ENCODE measurements around the gene NAP1L4. TPM values are rescaled to one million over a fixed set of nuclear protein-coding genes. Genes with fewer than 3 reads are reported as not detected.

NAP1L4 gene
- total and polyA plus RNA-seq, 2 of the 4 experiments (the other 2 are of a cell fraction), result 71.5 to 80.7 TPM

DNA sequence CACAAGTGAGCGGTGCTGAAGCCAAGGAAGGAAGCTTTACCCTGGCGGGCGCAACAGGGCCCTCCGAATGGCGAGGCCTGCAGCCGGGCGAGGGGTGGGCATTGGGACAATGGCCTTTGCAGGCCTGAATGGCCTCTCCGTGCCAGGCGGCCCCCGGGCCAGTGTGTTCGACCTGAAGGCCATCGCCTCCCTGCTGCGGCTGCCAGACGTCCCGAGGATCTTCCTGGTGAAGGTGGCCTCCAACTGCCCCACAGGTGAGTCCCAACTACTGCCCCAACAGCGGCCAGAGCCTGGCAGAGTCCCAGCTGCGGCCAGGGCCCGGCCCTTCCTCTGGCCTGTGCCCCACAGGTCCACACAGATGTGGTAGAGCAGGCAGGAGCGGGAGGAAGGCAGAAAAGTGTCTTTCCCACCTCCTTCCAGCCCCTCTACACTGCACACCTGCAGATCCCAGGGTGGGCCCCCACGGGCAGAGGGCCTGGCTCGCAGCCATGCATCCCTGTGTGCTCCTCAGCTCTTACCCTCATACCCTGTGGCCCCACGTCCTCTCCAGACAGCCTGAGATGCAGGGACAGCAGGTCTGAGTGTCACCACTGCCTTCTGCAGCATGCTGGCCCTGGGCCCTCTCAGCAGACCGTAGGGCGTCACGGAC, 74.2 kb downstream of the NAP1L4 start:
- Histone ChIP-seq H3K56ac (ENCODE audit: extremely low read depth, insufficient read depth, low read length) (no peak overlapping the region), H3K18ac (ENCODE audit: low read depth, low read length) (no peak overlapping the region), H3K27me3 (ENCODE audit: control insufficient read depth, insufficient read depth, low read length) (no peaks in the 10 kb centered on the region), H3K4me3 (ENCODE audit: insufficient read depth, low read depth, low read length) (no peak overlapping the region), H3K4me1 (ENCODE audit: control insufficient read depth, insufficient read depth, low read length) (peaks cover 4% of the 10 kb centered on the region), H2BK5ac (ENCODE audit: low read depth, low read length, poor library complexity, severe bottlenecking) (no peak overlapping the region), H3K23ac (ENCODE audit: low read depth, low read length) (no peak overlapping the region), H3K27ac (ENCODE audit: insufficient read depth, low read length) (no peak overlapping the region), H3K4me2 (ENCODE audit: low read depth, low read length) (no peak overlapping the region), H3K36me3 (ENCODE audit: control insufficient read depth, insufficient read depth, low read length) (no peaks in the 10 kb centered on the region), H3K9ac (ENCODE audit: low read depth, low read length) (no peak overlapping the region), H2BK15ac (ENCODE audit: low read depth, low read length) (no peak overlapping the region), H3K9me3 (ENCODE audit: control insufficient read depth, insufficient read depth, low read length) (no peaks in the 10 kb centered on the region), H4K5ac (ENCODE audit: low read depth, low read length) (no peak overlapping the region), H3K79me1 (ENCODE audit: low read depth in 1 of 2, low read length in 2 of 2) (0 out of 4 replicates have a peak, but pooled peaks cover 0 to under 1% of the 10 kb centered on the region in 2 experiments), H3K4ac (ENCODE audit: low read depth, low read length) (no peak overlapping the region), H2AFZ (replicated peaks; ENCODE audit: low read length, poor library complexity) (no peak overlapping the region), H4K20me1 (ENCODE audit: insufficient read depth, low read length) (no peaks in the 10 kb centered on the region; the same call in 1 of the 2 replicates), H2BK20ac (ENCODE audit: low read depth, low read length) (no peak overlapping the region), H4K91ac (ENCODE audit: insufficient read depth, low read depth, low read length) (no peak overlapping the region), H2AK9ac (replicated peaks; ENCODE audit: low read depth, low read length, poor library complexity) (no peak overlapping the region), H3K9me1 (ENCODE audit: insufficient read depth, low read length) (peaks cover under 1% of the 10 kb centered on the region; the same call in 1 of the 2 replicates), H2BK120ac (ENCODE audit: low read depth, low read length) (no peak overlapping the region), H2AK5ac (ENCODE audit: low read depth, low read length) (no peak overlapping the region), H3K14ac (replicated peaks; ENCODE audit: low read depth, low read length) (no peak overlapping the region), H4K8ac (ENCODE audit: low read depth in 2 of 2, low read length in 2 of 2) (no peak overlapping the region)
- BruUV-seq (replicated peaks), result no TSS peak
- TF ChIP-seq ELK1 (IDR thresholded peaks at IDR 0.05; ENCODE audit: borderline replicate concordance, low read depth, low read length), result no peak
- WGBS, 2 experiments (ENCODE audit: extremely low coverage in 2 of 2, insufficient read length in 1 of 2), result 92% methylated on average over 15 of the region's 25 CpGs; no CpG with 5 or more reads in 1 of the 2 experiments
- ATAC-seq (ENCODE audit: low read depth), result no peak
- POLR2A ChIA-PET (ENCODE audit: unreplicated experiment), result no interaction called here
- intact Hi-C loops (cut with micrococcal nuclease), result no loop called here
- dilution Hi-C loops (cut with HindIII; ENCODE audit: low sequenced_read_pairs, unreplicated experiment), result no loop called here
- no peak for DNase-seq
- CTCF ChIA-PET, result no interaction called here
- in situ Hi-C loops (cut with MboI; ENCODE audit: low sequenced_read_pairs), result no loop called here

All from IMR-90 (cell line).